K562 (cell line): ENCODE data around the gene CPA3. TPM values are rescaled to one million over a fixed set of nuclear protein-coding genes. Genes with fewer than 3 reads are reported as not detected.

Experiments used
- ATAC-seq: fragments of 200-7000 bp; cut with Tn5 transposase; 3 replicates; pipeline ENCODE4 v1.9.1; 2020; ENCODE audit warnings: moderate library complexity
- BruUV-seq: library from RNA; stranded (reverse); fragments of 400-500 nt; replicated peaks from 2 replicates; lab custom pipeline; 2021; lab: Mats Ljungman, UMichigan
- CTCF ChIA-PET: fragments of 300-600 bp; formaldehyde crosslinking; extraction: SDS; loops from one replicate; lab custom pipeline; 2021; ENCODE audit warnings: low intra/inter-chr PET ratio; lab: Yijun Ruan, JAX
- POLR2A ChIA-PET: fragments of 300-600, 350-650 bp; sonication (Branson Sonifier 250); formaldehyde crosslinking; extraction: SDS; loops from one replicate; lab custom pipeline; 2021; ENCODE audit warnings: antibody characterized with exemption, inconsistent platforms; lab: Yijun Ruan, JAX
- DNase-seq, 4 experiments: peaks; one replicate each; pipeline versions ENCODE4 v3.0.0 to v3.0.0-alpha.2; 2011 to 2018; ENCODE audit warnings: low spot score in 3 of 4, mixed read lengths in 3 of 4; ENCODE audit errors: extremely low read depth in 1 of 4
- FAIRE-seq: peaks from 2 replicates; lab custom pipeline; 2011; peaks lifted over from hg19 to GRCh38; lab: Jason Lieb, UNC
- H2AFZ ChIP-seq: 2 replicates; pipeline ENCODE4 v1.6.0; 2011; ENCODE audit warnings: low read depth, low read length, control low read depth, inconsistent platforms
- H3K27ac ChIP-seq: fragments of 200-600 bp; 3 replicates; pipeline ENCODE4 v1.8.0; 2011; ENCODE audit warnings: low read depth, mild to moderate bottlenecking, control low read depth, inconsistent platforms, low read length, moderate library complexity, mixed read lengths; ENCODE audit errors: extremely low read depth
- H3K27me3 ChIP-seq, 2 experiments: fragments of 300-600 bp in 1 of 2; 2 replicates in 1 of 2; 3 replicates in 1 of 2; pipeline versions ENCODE4 v1.6.0 to v1.8.0; 2011; ENCODE audit warnings: inconsistent platforms in 2 of 2, low read length in 2 of 2, mild to moderate bottlenecking in 1 of 2, mixed read lengths in 1 of 2, moderate library complexity in 1 of 2; ENCODE audit not compliant: control insufficient read depth in 2 of 2, insufficient read depth in 2 of 2
- H3K36me3 ChIP-seq: fragments of 300-600 bp; 3 replicates; pipeline ENCODE4 v1.8.0; 2011; ENCODE audit warnings: mild to moderate bottlenecking, low read length, inconsistent platforms; ENCODE audit not compliant: control insufficient read depth, insufficient read depth
- H3K4me1 ChIP-seq, 2 experiments: fragments of 200-600 bp in 1 of 2; replicated peaks in 1 of 2; 2 replicates in 1 of 2; 3 replicates in 1 of 2; pipeline versions ENCODE4 v1.5.1 to v1.8.0; 2011; ENCODE audit warnings: inconsistent platforms in 2 of 2, low read length in 2 of 2, mild to moderate bottlenecking in 1 of 2, mixed read lengths in 1 of 2, moderate library complexity in 1 of 2; ENCODE audit not compliant: control insufficient read depth in 2 of 2, insufficient read depth in 2 of 2
- H3K4me2 ChIP-seq: 2 replicates; pipeline ENCODE4 v1.6.1; 2011; ENCODE audit warnings: low read length, control low read depth, inconsistent platforms, mixed read lengths; ENCODE audit not compliant: insufficient read depth
- H3K4me3 ChIP-seq: fragments of 200-600 bp; sonication (generic), shearing (Covaris generic); 2 replicates; pipeline ENCODE4 v1.5.1; 2016; ENCODE audit warnings: control low read depth, inconsistent platforms
- H3K79me2 ChIP-seq: fragments of 200-600 bp; 3 replicates; pipeline ENCODE4 v1.8.0; 2011; ENCODE audit warnings: low read length, inconsistent platforms; ENCODE audit not compliant: control insufficient read depth, insufficient read depth
- H3K9ac ChIP-seq, 2 experiments: 2 replicates each; pipeline versions ENCODE4 v1.6.0 to v1.6.1; 2011; ENCODE audit warnings: low read depth in 2 of 2, low read length in 2 of 2, control low read depth in 1 of 2, inconsistent platforms in 1 of 2, mild to moderate bottlenecking in 1 of 2, mixed read lengths in 1 of 2; ENCODE audit not compliant: insufficient read depth in 1 of 2
- H3K9me1 ChIP-seq: one replicate; pipeline ENCODE4 v1.6.0; 2011; ENCODE audit warnings: inconsistent platforms, mild to moderate bottlenecking, low read length, moderate library complexity; ENCODE audit not compliant: control insufficient read depth, insufficient read depth
- H3K9me3 ChIP-seq: replicated peaks from 2 replicates; pipeline ENCODE4 v1.5.1; 2011; ENCODE audit warnings: low read depth, low read length, inconsistent platforms; ENCODE audit not compliant: control insufficient read depth, insufficient read depth
- H4K20me1 ChIP-seq: replicated peaks from 2 replicates; pipeline ENCODE4 v1.6.1; 2011; ENCODE audit warnings: low read length, inconsistent platforms, mixed read lengths; ENCODE audit not compliant: control insufficient read depth, insufficient read depth
- ETV5 ChIP-seq: sonication (generic); formaldehyde crosslinking; IDR thresholded peaks from 2 replicates; pipeline ENCODE4 v1.4.0; 2020; ENCODE audit warnings: low read depth, mild to moderate bottlenecking, missing genetic modification reagents
- HEY1 ChIP-seq: fragments of 250-450 bp; sonication (Bioruptor Pico); IDR thresholded peaks from 2 replicates; pipeline ENCODE4 v1.5.0; 2020; ENCODE audit warnings: mild to moderate bottlenecking, moderate library complexity, borderline replicate concordance
- HMGN3 ChIP-seq: IDR thresholded peaks from 2 replicates; pipeline ENCODE4 v1.6.1; 2011; ENCODE audit warnings: borderline replicate concordance, low read depth, mild to moderate bottlenecking, mixed read lengths, low read length; ENCODE audit not compliant: insufficient read length; ENCODE audit errors: extremely low read depth
- NELFE ChIP-seq: IDR thresholded peaks from 2 replicates; pipeline ENCODE4 v1.6.1; 2011; ENCODE audit warnings: mild to moderate bottlenecking; ENCODE audit not compliant: insufficient read depth, insufficient read length
- RB1 ChIP-seq: fragments of 450-650 bp; IDR thresholded peaks from 2 replicates; pipeline ENCODE4 v1.6.1; 2017; ENCODE audit warnings: low read depth, mild to moderate bottlenecking
- RFX1 ChIP-seq: fragments of 450-650 bp; IDR thresholded peaks from 2 replicates; pipeline ENCODE4 v1.6.1; 2016; ENCODE audit warnings: mild to moderate bottlenecking, moderate library complexity
- SIN3A ChIP-seq, 2 experiments: fragments of 150-350 bp in 1 of 2; IDR thresholded peaks; 2 replicates each; pipeline ENCODE4 v1.6.1; 2011 to 2016; ENCODE audit warnings: borderline replicate concordance in 2 of 2, low read depth in 2 of 2, low read length in 2 of 2, mild to moderate bottlenecking in 2 of 2, moderate library complexity in 2 of 2; ENCODE audit not compliant: control insufficient read depth in 1 of 2
- ZNF263 ChIP-seq: sonication (generic); formaldehyde crosslinking; IDR thresholded peaks from 2 replicates; pipeline ENCODE4 v1.8.0; 2022; ENCODE audit warnings: mild to moderate bottlenecking, missing genetic modification reagents, borderline replicate concordance
- ZNF280B ChIP-seq: fragments of 250-450 bp; sonication (Bioruptor Pico); IDR thresholded peaks from 2 replicates; pipeline ENCODE4 v1.5.1; 2021; ENCODE audit warnings: mild to moderate bottlenecking
- ZNF511 ChIP-seq: sonication (generic); formaldehyde crosslinking; IDR thresholded peaks from 2 replicates; pipeline ENCODE4 v1.8.0; 2022; ENCODE audit warnings: mild to moderate bottlenecking, missing genetic modification reagents
- ZNF75A ChIP-seq: fragments of 450-650 bp; formaldehyde crosslinking; IDR thresholded peaks from 2 replicates; pipeline ENCODE4 v1.4.0; 2020; ENCODE audit warnings: mild to moderate bottlenecking
- ZNF77 ChIP-seq: fragments of 250-450 bp; sonication (Bioruptor Pico); IDR thresholded peaks from 2 replicates; pipeline ENCODE4 v1.5.0; 2020
- WGBS: fragments of 100-300 bp; shearing (Covaris generic); methylation state at CpG from one replicate; pipeline ENCODE4 v1.1.6; 2016; ENCODE audit warnings: low coverage, mixed read lengths; ENCODE audit not compliant: insufficient coverage; ENCODE audit errors: missing lambda C conversion rate; 5-methylcytosine and 5-hydroxymethylcytosine counted together
- in situ Hi-C: fragments of 300-500 bp; cut with MboI; formaldehyde crosslinking; loops from 4 replicates; pipeline ENCODE4 v1.15.0; 2018; ENCODE audit warnings: inconsistent platforms, mixed read lengths
- intact Hi-C: fragments of 100-400 bp; cut with micrococcal nuclease; formaldehyde crosslinking; loops from 2 replicates; pipeline ENCODE4 v1.14.2; 2022
- polyA plus RNA-seq, 8 experiments: library from polyadenylated mRNA; depleted of rRNA in 4 of 8; stranded (reverse) in 5 of 8; unstranded in 3 of 8; fragments of >200 nt; fragmentation: Nextera tagmentation in 2 of 8; fragmentation: Illumina TruSeq in 1 of 8; extraction: Ambion mirVana in 2 of 8; extraction: Trizol in 1 of 8; gene quantifications; 2 replicates each; pipeline versions ENCODE4 v1.2.1 to v1.2.3, GENCODE V29; 2011 to 2014; ENCODE audit warnings: inconsistent platforms in 1 of 8, missing spikeins in 1 of 8
- total RNA-seq, 7 experiments: library from RNA; depleted of rRNA in 6 of 7; stranded (reverse); fragments of >200 nt in 6 of 7; fragmentation: Illumina TruSeq in 2 of 7; extraction: Trizol in 2 of 7; gene quantifications; 2 replicates each; pipeline versions ENCODE4 v1.2.1 to v1.2.3, GENCODE V29; 2011 to 2021; ENCODE audit warnings: low replicate concordance in 1 of 7
- TF ChIP-seq, protein P1 (sequence below): fragments of 450-650 bp; formaldehyde crosslinking; IDR thresholded peaks from 2 replicates; pipeline ENCODE4 v1.4.0; 2020; ENCODE audit warnings: mild to moderate bottlenecking, moderate library complexity
- TF ChIP-seq, protein P2 (sequence below): sonication (generic); formaldehyde crosslinking; IDR thresholded peaks from 2 replicates; pipeline ENCODE4 v1.9.0; 2022; ENCODE audit warnings: mild to moderate bottlenecking, missing genetic modification reagents
- TF ChIP-seq, protein P3 (sequence below): fragments of 200-800 bp; sonication (Bioruptor generic); IDR thresholded peaks from 2 replicates; pipeline ENCODE4 v1.6.1; 2017; ENCODE audit warnings: missing genetic modification characterization, missing compliant biosample characterization

The CPA3 gene
- total and polyA plus RNA-seq, 9 of the 15 experiments (the other 6 are each of a cell fraction or from before 2014, with no cell fraction given), result not detected

DNA sequence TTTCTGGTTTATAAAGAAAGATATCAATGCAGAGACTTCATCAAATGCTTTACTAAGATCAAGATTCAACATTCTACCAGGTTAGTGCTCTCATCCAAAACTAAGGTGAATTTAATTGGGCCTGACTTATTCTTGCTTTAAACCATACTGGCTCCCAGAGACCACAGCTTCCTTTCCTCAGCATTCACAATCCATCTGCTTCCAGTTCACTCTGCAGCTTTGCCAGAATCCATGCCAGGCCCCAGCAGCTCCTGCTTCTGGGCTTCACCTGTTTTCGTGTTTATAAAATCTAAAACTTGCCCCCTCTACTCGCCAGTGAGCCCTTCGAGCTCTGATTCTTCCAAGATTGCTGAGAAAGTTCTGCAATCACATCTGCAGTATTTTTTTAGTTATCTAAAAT lies 35.2 kb upstream of the CPA3 start:
- Histone ChIP-seq H3K4me3 (no peak overlapping the region), H3K36me3 (no peaks in the 10 kb centered on the region), H3K27me3 (no peaks in the 10 kb centered on the region), H3K4me1 (no peaks in the 10 kb centered on the region), H3K4me2 (no peak overlapping the region), H3K9me1 (no peaks in the 10 kb centered on the region), H3K9me3 (no peaks in the 10 kb centered on the region), H3K27ac (no peak overlapping the region), H2AFZ (no peak overlapping the region), H3K79me2 (no peaks in the 10 kb centered on the region), H3K9ac (no peak overlapping the region), H4K20me1 (no peaks in the 10 kb centered on the region)
- BruUV-seq, result no TSS peak
- WGBS, result 0% methylated on average over 3 of the region's 3 CpGs
- FAIRE-seq (no peak), DNase-seq (no peak), ATAC-seq (no peak)
- intact Hi-C loops (no loop called here), in situ Hi-C loops (no loop called here)
- TF ChIP-seq ZNF77 (CRISPR knock-in tag), result no peak
- TF ChIP-seq, protein P1, sequence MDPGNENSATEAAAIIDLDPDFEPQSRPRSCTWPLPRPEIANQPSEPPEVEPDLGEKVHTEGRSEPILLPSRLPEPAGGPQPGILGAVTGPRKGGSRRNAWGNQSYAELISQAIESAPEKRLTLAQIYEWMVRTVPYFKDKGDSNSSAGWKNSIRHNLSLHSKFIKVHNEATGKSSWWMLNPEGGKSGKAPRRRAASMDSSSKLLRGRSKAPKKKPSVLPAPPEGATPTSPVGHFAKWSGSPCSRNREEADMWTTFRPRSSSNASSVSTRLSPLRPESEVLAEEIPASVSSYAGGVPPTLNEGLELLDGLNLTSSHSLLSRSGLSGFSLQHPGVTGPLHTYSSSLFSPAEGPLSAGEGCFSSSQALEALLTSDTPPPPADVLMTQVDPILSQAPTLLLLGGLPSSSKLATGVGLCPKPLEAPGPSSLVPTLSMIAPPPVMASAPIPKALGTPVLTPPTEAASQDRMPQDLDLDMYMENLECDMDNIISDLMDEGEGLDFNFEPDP (CRISPR knock-in tag), result no peak
- no peak for TF ChIP-seq ETV5
- TF ChIP-seq, protein P2, sequence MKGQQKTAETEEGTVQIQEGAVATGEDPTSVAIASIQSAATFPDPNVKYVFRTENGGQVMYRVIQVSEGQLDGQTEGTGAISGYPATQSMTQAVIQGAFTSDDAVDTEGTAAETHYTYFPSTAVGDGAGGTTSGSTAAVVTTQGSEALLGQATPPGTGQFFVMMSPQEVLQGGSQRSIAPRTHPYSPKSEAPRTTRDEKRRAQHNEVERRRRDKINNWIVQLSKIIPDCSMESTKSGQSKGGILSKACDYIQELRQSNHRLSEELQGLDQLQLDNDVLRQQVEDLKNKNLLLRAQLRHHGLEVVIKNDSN (CRISPR knock-in tag), result no peak
- TF ChIP-seq HEY1 (CRISPR knock-in tag), result no peak
- TF ChIP-seq, protein P3, sequence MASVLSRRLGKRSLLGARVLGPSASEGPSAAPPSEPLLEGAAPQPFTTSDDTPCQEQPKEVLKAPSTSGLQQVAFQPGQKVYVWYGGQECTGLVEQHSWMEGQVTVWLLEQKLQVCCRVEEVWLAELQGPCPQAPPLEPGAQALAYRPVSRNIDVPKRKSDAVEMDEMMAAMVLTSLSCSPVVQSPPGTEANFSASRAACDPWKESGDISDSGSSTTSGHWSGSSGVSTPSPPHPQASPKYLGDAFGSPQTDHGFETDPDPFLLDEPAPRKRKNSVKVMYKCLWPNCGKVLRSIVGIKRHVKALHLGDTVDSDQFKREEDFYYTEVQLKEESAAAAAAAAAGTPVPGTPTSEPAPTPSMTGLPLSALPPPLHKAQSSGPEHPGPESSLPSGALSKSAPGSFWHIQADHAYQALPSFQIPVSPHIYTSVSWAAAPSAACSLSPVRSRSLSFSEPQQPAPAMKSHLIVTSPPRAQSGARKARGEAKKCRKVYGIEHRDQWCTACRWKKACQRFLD (CRISPR knock-in tag), result no peak
- no peak for TF ChIP-seq ZNF280B (CRISPR knock-in tag)
- TF ChIP-seq RFX1, result no peak
- TF ChIP-seq ZNF263 (CRISPR knock-in tag), result no peak
- no peak for TF ChIP-seq RB1
- no peak for TF ChIP-seq NELFE
- TF ChIP-seq SIN3A (IDR thresholded peaks at IDR 0.05; ENCODE audit: borderline replicate concordance in 2 of 2, control insufficient read depth in 1 of 2, low read depth in 2 of 2, low read length in 2 of 2), result no peak
- no peak for TF ChIP-seq ZNF75A (CRISPR knock-in tag)
- TF ChIP-seq HMGN3, result no peak
- TF ChIP-seq ZNF511 (CRISPR knock-in tag), result no peak
- POLR2A ChIA-PET, result no interaction called here
- CTCF ChIA-PET, result no interaction called here
